KG1 (cell line): ENCODE measurements around the gene GPC5.
"Not testable (repeated sequence)": the region's sequence is repeated elsewhere in the genome, so short reads cannot be mapped to it uniquely, and the experiment has no call there.

Experiments used
- DNase-seq: peaks from one replicate; lab custom pipeline; 2025; lab: John Stamatoyannopoulos, UW

GPC5 gene

GRCh38 chr13:91652404-91653301 lies 254.2 kb downstream of the GPC5 start:
- no peak for DNase-seq

GRCh38 chr13:91655731-91656130 lies 257.3 kb downstream of the GPC5 start:
- no peak for DNase-seq

GRCh38 chr13:91657283-91657682 lies 258.9 kb downstream of the GPC5 start:
- DNase-seq, result no peak

GRCh38 chr13:91659256-91660075 lies 261.0 kb downstream of the GPC5 start:
- DNase-seq, result no peak

- no peak for DNase-seq
Observed at GRCh38 chr13:91660076-91660415, 261.6 kb downstream of the GPC5 start.

- DNase-seq, result no peak
Observed at GRCh38 chr13:91661692-91662490, 263.5 kb downstream of the GPC5 start.

GRCh38 chr13:91664039-91664438 lies 265.6 kb downstream of the GPC5 start:
- DNase-seq, result no peak

GRCh38 chr13:91667486-91667885 lies 269.1 kb downstream of the GPC5 start:
- DNase-seq, result no peak

GRCh38 chr13:91668866-91669495 lies 270.6 kb downstream of the GPC5 start:
- DNase-seq, result no peak

- DNase-seq, result not testable (repeated sequence)
Observed at GRCh38 chr13:91674347-91674746, 275.9 kb downstream of the GPC5 start.

GRCh38 chr13:91684746-91685145 lies 286.3 kb downstream of the GPC5 start:
- no peak for DNase-seq

- DNase-seq, result no peak
Observed at GRCh38 chr13:91690944-91691343, 292.5 kb downstream of the GPC5 start.

- DNase-seq, result no peak
Observed at GRCh38 chr13:91693466-91693865, 295.0 kb downstream of the GPC5 start.

GRCh38 chr13:91698308-91698707 lies 299.9 kb downstream of the GPC5 start:
- no peak for DNase-seq

- DNase-seq, result no peak
Observed at GRCh38 chr13:91698767-91699166, 300.3 kb downstream of the GPC5 start.

- DNase-seq, result no peak
Observed at GRCh38 chr13:91699863-91700262, 301.4 kb downstream of the GPC5 start.

- no peak for DNase-seq
Observed at GRCh38 chr13:91701975-91702374, 303.6 kb downstream of the GPC5 start.

GRCh38 chr13:91702411-91702810 lies 304.0 kb downstream of the GPC5 start:
- DNase-seq, result no peak

GRCh38 chr13:91704398-91704797 lies 306.0 kb downstream of the GPC5 start:
- DNase-seq, result no peak

- DNase-seq, result no peak
Observed at GRCh38 chr13:91708558-91708957, 310.1 kb downstream of the GPC5 start.

GRCh38 chr13:91709180-91709579 lies 310.8 kb downstream of the GPC5 start:
- DNase-seq, result no peak

GRCh38 chr13:91710733-91711132 lies 312.3 kb downstream of the GPC5 start:
- no peak for DNase-seq
